GM18520 (cell line): ENCODE measurements around the gene S100A9.
"Not testable (repeated sequence)": the region's sequence is repeated elsewhere in the genome, so short reads cannot be mapped to it uniquely, and the experiment has no call there.

Experiments
- ATAC-seq: cut with Tn5 transposase; IDR thresholded peaks from one replicate; pipeline ENCODE4 v1.9.1; 2021; ENCODE audit not compliant: unreplicated experiment

Gene S100A9

GRCh38 chr1:153357853-153358690 lies at the start of gene S100A9:
S100A9 (plus strand) TSS chr1:153357854; CDS start chr1:153358284, 430 bp downstream.
- ATAC-seq: no peak

- ATAC-seq: no peak
These were observed 49.1 kb upstream of the S100A9 start for GRCh38 chr1:153308540-153308939.

- no peak for ATAC-seq
These were observed 48.2 kb upstream of the S100A9 start for GRCh38 chr1:153309441-153309840.

- no peak for ATAC-seq
These were observed 47.1 kb upstream of the S100A9 start for GRCh38 chr1:153310526-153310925.

- ATAC-seq: no peak
These were observed 45.0 kb upstream of the S100A9 start, which contains the start of gene PGLYRP3 for GRCh38 chr1:153312570-153313186. PGLYRP3 (minus strand) TSS chr1:153312952; CDS start chr1:153310665, 2,287 bp downstream.

GRCh38 chr1:153313288-153313687 lies 44.4 kb upstream of the S100A9 start:
- no peak for ATAC-seq

GRCh38 chr1:153314388-153314787 lies 43.3 kb upstream of the S100A9 start:
- not testable (repeated sequence) for ATAC-seq

- not testable (repeated sequence) for ATAC-seq
These were observed 41.6 kb upstream of the S100A9 start for GRCh38 chr1:153316013-153316412.

- ATAC-seq: not testable (repeated sequence)
These were observed 39.5 kb upstream of the S100A9 start for GRCh38 chr1:153318145-153318544.

- ATAC-seq: no peak
These were observed 35.1 kb upstream of the S100A9 start for GRCh38 chr1:153322568-153322967.

GRCh38 chr1:153324912-153325311 lies 32.7 kb upstream of the S100A9 start:
- no peak for ATAC-seq

GRCh38 chr1:153333902-153334301 lies 23.8 kb upstream of the S100A9 start:
- no peak for ATAC-seq

GRCh38 chr1:153336650-153337049 lies 21.0 kb upstream of the S100A9 start:
- ATAC-seq: no peak

GRCh38 chr1:153337980-153338853 lies 19.4 kb upstream of the S100A9 start:
- ATAC-seq: no peak

GRCh38 chr1:153339802-153340201 lies 17.9 kb upstream of the S100A9 start:
- ATAC-seq: no peak

- ATAC-seq: no peak
These were observed 17.3 kb upstream of the S100A9 start for GRCh38 chr1:153340356-153340755.

- ATAC-seq: no peak
These were observed 16.2 kb upstream of the S100A9 start for GRCh38 chr1:153341431-153341934.

- ATAC-seq: no peak
These were observed 15.5 kb upstream of the S100A9 start for GRCh38 chr1:153342178-153342577.

GRCh38 chr1:153343040-153343681 lies 14.5 kb upstream of the S100A9 start:
- ATAC-seq: no peak
